ENCODE data around the gene POLR1E. TPM values are rescaled to one million over a fixed set of nuclear protein-coding genes. Genes with fewer than 3 reads are reported as not detected.

POLR1E gene
- polyA plus RNA-seq, 3 donors: 2.3 to 4.1 (median 2.4) TPM

DNA sequence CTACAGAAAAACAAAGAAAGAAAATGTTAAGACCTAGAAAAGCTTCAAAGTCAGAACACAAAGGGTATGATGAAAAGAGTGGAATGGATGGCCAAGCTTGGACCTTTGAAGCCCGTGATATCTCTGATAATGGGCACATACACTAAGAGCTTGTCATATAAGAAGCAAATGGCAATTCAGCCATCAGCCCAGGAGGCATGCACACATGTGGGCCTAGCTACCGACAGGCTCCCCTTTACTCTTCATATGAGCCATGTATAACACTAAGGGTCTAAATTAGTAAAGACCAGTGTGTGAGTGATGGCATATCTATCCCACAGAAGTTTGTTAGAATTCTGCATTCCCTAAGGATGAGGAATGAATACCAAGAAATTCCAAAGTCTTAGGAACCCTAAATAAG, 43.2 kb upstream of the POLR1E start:
- H3K9me3 ChIP-seq (replicated peaks in 1 of 2; ENCODE audit: control insufficient read depth in 1 of 2, insufficient read depth in 1 of 2, low read length in 2 of 2): no peaks in the 10 kb centered on the region
- no peaks in the 10 kb centered on the region for H3K27me3 ChIP-seq (ENCODE audit: control insufficient read depth in 2 of 2, insufficient read depth in 2 of 2, low read length in 2 of 2)
- H3K36me3 ChIP-seq (replicated peaks in 1 of 2; ENCODE audit: control insufficient read depth in 1 of 2, insufficient read depth in 2 of 2, low read length in 2 of 2): peaks cover 45 to 56% of the 10 kb centered on the region in 2 donors
- no peaks in the 10 kb centered on the region for H3K79me2 ChIP-seq (ENCODE audit: insufficient read depth, low read length)
- H3K4me1 ChIP-seq (ENCODE audit: control insufficient read depth in 1 of 2, insufficient read depth in 2 of 2, low read length in 2 of 2): no peaks in the 10 kb centered on the region
- no peak overlapping the region for H3K4me3 Mint-ChIP-seq
- no peaks in the 10 kb centered on the region for H3K4me1 Mint-ChIP-seq
- no peaks in the 10 kb centered on the region for H4K20me1 ChIP-seq (ENCODE audit: insufficient read depth, low read length)
- H3K27ac ChIP-seq (ENCODE audit: low read depth in 1 of 2, low read length in 2 of 2): no peak overlapping the region
- no peak for DNase-seq
- H3K9me3 Mint-ChIP-seq: peaks cover 0 to 3% (median 0%) of the 10 kb centered on the region in 7 donors
- intact Hi-C loops (cut with micrococcal nuclease): no loop called here
- H3K27ac Mint-ChIP-seq: no peak overlapping the region
- H3K9ac ChIP-seq (ENCODE audit: insufficient read depth, low read length, poor library complexity, severe bottlenecking): no peak overlapping the region
- TF ChIP-seq, protein P1, sequence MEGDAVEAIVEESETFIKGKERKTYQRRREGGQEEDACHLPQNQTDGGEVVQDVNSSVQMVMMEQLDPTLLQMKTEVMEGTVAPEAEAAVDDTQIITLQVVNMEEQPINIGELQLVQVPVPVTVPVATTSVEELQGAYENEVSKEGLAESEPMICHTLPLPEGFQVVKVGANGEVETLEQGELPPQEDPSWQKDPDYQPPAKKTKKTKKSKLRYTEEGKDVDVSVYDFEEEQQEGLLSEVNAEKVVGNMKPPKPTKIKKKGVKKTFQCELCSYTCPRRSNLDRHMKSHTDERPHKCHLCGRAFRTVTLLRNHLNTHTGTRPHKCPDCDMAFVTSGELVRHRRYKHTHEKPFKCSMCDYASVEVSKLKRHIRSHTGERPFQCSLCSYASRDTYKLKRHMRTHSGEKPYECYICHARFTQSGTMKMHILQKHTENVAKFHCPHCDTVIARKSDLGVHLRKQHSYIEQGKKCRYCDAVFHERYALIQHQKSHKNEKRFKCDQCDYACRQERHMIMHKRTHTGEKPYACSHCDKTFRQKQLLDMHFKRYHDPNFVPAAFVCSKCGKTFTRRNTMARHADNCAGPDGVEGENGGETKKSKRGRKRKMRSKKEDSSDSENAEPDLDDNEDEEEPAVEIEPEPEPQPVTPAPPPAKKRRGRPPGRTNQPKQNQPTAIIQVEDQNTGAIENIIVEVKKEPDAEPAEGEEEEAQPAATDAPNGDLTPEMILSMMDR (IDR thresholded peaks at IDR 0.05): no peak
- no peak overlapping the region for H3K4me3 ChIP-seq (replicated peaks in 1 of 3; ENCODE audit: low read depth in 2 of 3, low read length in 3 of 3)
- H3K27me3 Mint-ChIP-seq (ENCODE audit: low read depth in 3 of 3): no peaks in the 10 kb centered on the region
- H3K4me2 ChIP-seq (replicated peaks; ENCODE audit: extremely low read depth, low read length, poor library complexity, severe bottlenecking): no peak overlapping the region
- no CpG with 5 or more reads among the region's 2 CpGs for WGBS (ENCODE audit: insufficient coverage)
- no peak overlapping the region for H2AFZ ChIP-seq (ENCODE audit: insufficient read depth, low read depth, low read length, poor library complexity, severe bottlenecking)
- H3K36me3 Mint-ChIP-seq: peaks cover 40 to 50% of the 10 kb centered on the region in 2 donors

GRCh38 chr9:37443566-37443965, 42.2 kb upstream of the POLR1E start:
- Histone ChIP-seq H3K9ac (ENCODE audit: insufficient read depth, low read length, poor library complexity, severe bottlenecking) (no peak overlapping the region), H3K27ac (ENCODE audit: low read depth in 1 of 2, low read length in 2 of 2) (no peak overlapping the region), H4K20me1 (ENCODE audit: insufficient read depth, low read length) (no peaks in the 10 kb centered on the region), H3K36me3 (replicated peaks in 1 of 2; ENCODE audit: control insufficient read depth in 1 of 2, insufficient read depth in 2 of 2, low read length in 2 of 2) (peaks cover 35 to 46% of the 10 kb centered on the region in 2 donors), H3K4me2 (replicated peaks; ENCODE audit: extremely low read depth, low read length, poor library complexity, severe bottlenecking) (no peak overlapping the region), H3K27me3 (ENCODE audit: control insufficient read depth in 2 of 2, insufficient read depth in 2 of 2, low read length in 2 of 2) (no peaks in the 10 kb centered on the region), H3K79me2 (ENCODE audit: insufficient read depth, low read length) (no peaks in the 10 kb centered on the region), H2AFZ (ENCODE audit: insufficient read depth, low read depth, low read length, poor library complexity, severe bottlenecking) (no peak overlapping the region), H3K4me3 (replicated peaks in 1 of 3; ENCODE audit: low read depth in 2 of 3, low read length in 3 of 3) (no peak overlapping the region), H3K9me3 (replicated peaks in 1 of 2; ENCODE audit: control insufficient read depth in 1 of 2, insufficient read depth in 1 of 2, low read length in 2 of 2) (no peaks in the 10 kb centered on the region), H3K4me1 (ENCODE audit: control insufficient read depth in 1 of 2, insufficient read depth in 2 of 2, low read length in 2 of 2) (no peaks in the 10 kb centered on the region)
- DNase-seq: no peak
- intact Hi-C loops (cut with micrococcal nuclease): no loop called here
- Mint-ChIP-seq H3K27ac (no peak overlapping the region), H3K36me3 (peaks cover 32 to 41% of the 10 kb centered on the region in 2 donors), H3K27me3 (ENCODE audit: low read depth in 3 of 3) (no peaks in the 10 kb centered on the region), H3K9me3 (peaks cover 0 to 3% (median 0%) of the 10 kb centered on the region in 7 donors), H3K4me3 (no peak overlapping the region), H3K4me1 (no peaks in the 10 kb centered on the region)
- TF ChIP-seq, protein P1 (IDR thresholded peaks at IDR 0.05): no peak
- 100% methylated on average over 1 of the region's 5 CpGs for WGBS (ENCODE audit: insufficient coverage)
